Measurements from ENCODE around the gene CD81. TPM values are rescaled to one million over a fixed set of nuclear protein-coding genes. Genes with fewer than 3 reads are reported as not detected.
"Not testable (repeated sequence)": the region's sequence is repeated elsewhere in the genome, so short reads cannot be mapped to it uniquely, and the experiment has no call there.

Gene CD81
- total RNA-seq, 4 donors from 2014 or later: 498 to 652 (median 582) TPM

- H3K4me1 ChIP-seq: peaks cover 3 to 10% (median 9%) of the 10 kb centered on the region in 4 donors
- no peak for TF ChIP-seq POLR2A (IDR thresholded peaks at IDR 0.05; ENCODE audit: low read depth)
- TF ChIP-seq POLR2AphosphoS5 (IDR thresholded peaks at IDR 0.05): no peak
- TF ChIP-seq CTCF (IDR thresholded peaks at IDR 0.05): no peak
- TF ChIP-seq EP300 (IDR thresholded peaks at IDR 0.05): no peak
- H3K27ac ChIP-seq (replicated peaks in 1 of 4): no peak overlapping the region
- no peak for DNase-seq (ENCODE audit: extremely low spot score)
- H3K36me3 ChIP-seq: no peaks in the 10 kb centered on the region
- WGBS: 81% methylated on average over 9 of the region's 9 CpGs
- H3K27me3 ChIP-seq: no peaks in the 10 kb centered on the region
- H3K4me3 ChIP-seq: no peak overlapping the region
- no peaks in the 10 kb centered on the region for H3K9me3 ChIP-seq
- intact Hi-C loops (cut with DNase I): loop anchor here (10.0 kb wide), 1 partner anchor 53 kb away; no protein-coding TSS in a partner anchor
Observed at GRCh38 chr11:2361565-2361964, 15.5 kb upstream of the CD81 start.

- no peaks in the 10 kb centered on the region for H3K9me3 ChIP-seq
- peaks cover 6 to 15% (median 12%) of the 10 kb centered on the region in 4 donors for H3K4me1 ChIP-seq
- no peaks in the 10 kb centered on the region for H3K27me3 ChIP-seq
- 93% methylated on average over 7 of the region's 7 CpGs for WGBS
- TF ChIP-seq EP300 (IDR thresholded peaks at IDR 0.05) (no peak), POLR2AphosphoS5 (IDR thresholded peaks at IDR 0.05) (no peak), CTCF (IDR thresholded peaks at IDR 0.05) (no peak), POLR2A (IDR thresholded peaks at IDR 0.05; ENCODE audit: low read depth) (no peak)
- no peak overlapping the region for H3K27ac ChIP-seq (replicated peaks in 1 of 4)
- intact Hi-C loops (cut with DNase I): loop anchor here (10.0 kb wide), 1 partner anchor 52 kb away; no protein-coding TSS in a partner anchor
- DNase-seq (ENCODE audit: extremely low spot score): no peak
- no peak overlapping the region for H3K4me3 ChIP-seq
- no peaks in the 10 kb centered on the region for H3K36me3 ChIP-seq
Observed at GRCh38 chr11:2362414-2362813, 14.7 kb upstream of the CD81 start.

- Histone ChIP-seq H3K4me3 (no peak overlapping the region), H3K4me1 (peaks cover 6 to 15% (median 12%) of the 10 kb centered on the region in 4 donors), H3K27me3 (no peaks in the 10 kb centered on the region), H3K9me3 (no peaks in the 10 kb centered on the region), H3K27ac (replicated peaks in 1 of 4) (no peak overlapping the region), H3K36me3 (no peaks in the 10 kb centered on the region)
- intact Hi-C loops (cut with DNase I): loop anchor here (10.0 kb wide), 1 partner anchor 52 kb away; no protein-coding TSS in a partner anchor
- no peak for DNase-seq (ENCODE audit: extremely low spot score)
- whole genome bisulfite sequencing: 82% methylated on average over 5 of the region's 10 CpGs
- TF ChIP-seq CTCF (IDR thresholded peaks at IDR 0.05): no peak
- TF ChIP-seq POLR2AphosphoS5 (IDR thresholded peaks at IDR 0.05): no peak
- no peak for TF ChIP-seq EP300 (IDR thresholded peaks at IDR 0.05)
- no peak for TF ChIP-seq POLR2A (IDR thresholded peaks at IDR 0.05; ENCODE audit: low read depth)
Observed at GRCh38 chr11:2363130-2363529, 14.0 kb upstream of the CD81 start.

DNA sequence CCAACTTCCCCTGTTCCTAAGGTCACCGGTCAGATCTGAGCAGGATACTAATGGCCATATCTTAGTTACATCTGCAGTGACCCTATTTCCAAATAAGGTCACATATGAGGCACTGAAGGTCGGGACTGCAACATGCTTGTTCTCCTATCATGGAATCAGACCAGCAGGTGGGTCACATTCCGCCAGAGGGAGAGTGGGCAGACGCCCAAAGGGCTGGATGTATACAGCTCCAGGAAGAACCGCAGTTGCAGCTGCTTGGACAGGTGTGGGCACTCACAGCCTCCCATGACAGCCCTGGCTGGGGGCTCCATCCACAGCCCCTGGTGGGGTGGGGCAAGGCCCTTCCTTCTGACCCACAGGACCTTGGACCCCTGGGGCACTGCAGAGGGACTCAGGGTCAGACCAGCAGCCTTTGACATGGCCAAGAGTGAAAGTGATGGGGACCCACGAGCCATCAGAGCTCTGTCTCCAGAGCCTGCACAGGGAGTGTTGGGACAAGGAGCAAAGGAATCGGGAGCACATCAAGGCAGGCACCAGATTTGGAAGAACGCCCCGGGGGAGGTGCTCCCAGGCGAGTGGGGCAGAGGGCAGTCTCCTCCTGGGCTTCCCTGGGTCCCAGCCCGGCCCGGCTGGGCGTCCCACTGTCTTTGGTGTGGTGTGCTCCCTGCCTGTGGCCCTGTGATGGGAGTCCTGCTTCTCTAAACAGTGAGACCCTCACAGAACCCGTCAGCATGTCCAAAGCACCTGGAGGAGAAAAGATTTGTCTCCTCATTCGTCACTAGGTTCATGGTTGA is 13.3 kb upstream of the CD81 start:
- no peak overlapping the region for H3K27ac ChIP-seq (replicated peaks in 1 of 4)
- no peaks in the 10 kb centered on the region for H3K9me3 ChIP-seq
- H3K4me3 ChIP-seq: no peak overlapping the region
- 92% methylated on average over 11 of the region's 15 CpGs for WGBS
- intact Hi-C loops (cut with DNase I): loop anchor here (10.0 kb wide), 1 partner anchor 51 kb away; no protein-coding TSS in a partner anchor
- H3K27me3 ChIP-seq: no peaks in the 10 kb centered on the region
- no peaks in the 10 kb centered on the region for H3K36me3 ChIP-seq
- TF ChIP-seq POLR2A (IDR thresholded peaks at IDR 0.05; ENCODE audit: low read depth) (no peak), POLR2AphosphoS5 (IDR thresholded peaks at IDR 0.05) (no peak), CTCF (IDR thresholded peaks at IDR 0.05) (no peak), EP300 (IDR thresholded peaks at IDR 0.05) (no peak)
- DNase-seq (ENCODE audit: extremely low spot score): no peak
- peaks cover 6 to 15% (median 12%) of the 10 kb centered on the region in 4 donors for H3K4me1 ChIP-seq

DNA sequence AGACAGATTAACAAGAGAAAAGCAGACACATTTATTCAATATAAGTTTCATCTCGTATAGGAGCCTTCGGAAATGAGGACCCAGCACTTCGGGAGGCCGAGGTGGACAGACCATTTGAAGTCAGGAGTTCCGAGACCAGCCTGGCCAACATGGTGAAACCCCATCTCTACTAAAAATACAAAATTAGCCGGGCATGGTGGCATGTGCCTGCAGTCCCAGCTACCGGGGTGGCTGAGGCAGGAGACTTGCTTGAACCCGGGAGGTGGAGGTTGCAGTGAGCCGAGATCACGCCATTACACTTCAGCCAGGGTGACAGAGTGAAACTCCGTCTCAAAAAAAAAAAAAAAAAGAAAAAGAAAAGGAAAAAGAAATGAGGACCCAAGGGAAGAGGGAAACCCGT is 12.7 kb upstream of the CD81 start:
- H3K27ac ChIP-seq (replicated peaks in 1 of 4); DNase-seq (ENCODE audit: extremely low spot score); H3K4me3 ChIP-seq; H3K36me3 ChIP-seq; H3K27me3 ChIP-seq; H3K9me3 ChIP-seq: not testable (repeated sequence)
- intact Hi-C loops (cut with DNase I): loop anchor here (10.0 kb wide), 1 partner anchor 50 kb away; no protein-coding TSS in a partner anchor
- H3K4me1 ChIP-seq: peaks cover 6 to 15% (median 12%) of the 10 kb centered on the region in 4 donors
- WGBS: 95% methylated on average over 12 of the region's 12 CpGs

All from esophagus muscularis mucosa (tissue), 4 donors.